Loucy (cell line): Measurements from ENCODE around the gene SEC61B.
"Not testable (repeated sequence)": the region's sequence is repeated elsewhere in the genome, so short reads cannot be mapped to it uniquely, and the experiment has no call there.

Experiments
- H2AFZ ChIP-seq: fragments of 200-600 bp; sonication (generic); 2 replicates; pipeline ENCODE4 v1.6.0; 2016; ENCODE audit warnings: antibody characterized with exemption, mild to moderate bottlenecking, low read length, moderate library complexity
- H3F3A ChIP-seq: fragments of 200-600 bp; 2 replicates; pipeline ENCODE4 v1.6.0; 2016; ENCODE audit warnings: antibody characterized with exemption, low read depth, mild to moderate bottlenecking
- H3K27me3 ChIP-seq: fragments of 200-600 bp; sonication (generic); 2 replicates; pipeline ENCODE4 v1.6.1; 2014; ENCODE audit warnings: low read length, mild to moderate bottlenecking; ENCODE audit not compliant: insufficient read depth, poor library complexity, severe bottlenecking
- H3K36me3 ChIP-seq: fragments of 200-600 bp; sonication (generic); 2 replicates; pipeline ENCODE4 v1.6.1; 2016; ENCODE audit warnings: low read length; ENCODE audit not compliant: insufficient read depth
- H3K4me1 ChIP-seq: fragments of 200-600 bp; sonication (generic); 2 replicates; pipeline ENCODE4 v1.5.1; 2014; ENCODE audit warnings: low read length, mild to moderate bottlenecking; ENCODE audit not compliant: insufficient read depth, poor library complexity, severe bottlenecking
- H3K4me2 ChIP-seq: fragments of 200-600 bp; sonication (generic); 2 replicates; pipeline ENCODE4 v1.6.0; 2014; ENCODE audit warnings: antibody characterized with exemption, low read length, low read depth, mild to moderate bottlenecking; ENCODE audit not compliant: poor library complexity, severe bottlenecking
- H3K4me3 ChIP-seq: fragments of 200-600 bp; sonication (generic); 2 replicates; pipeline ENCODE4 v1.5.1; 2014; ENCODE audit warnings: low read length, mild to moderate bottlenecking, mixed read lengths; ENCODE audit not compliant: poor library complexity, severe bottlenecking
- H3K79me2 ChIP-seq: fragments of 200-600 bp; sonication (generic); 2 replicates; pipeline ENCODE4 v1.6.1; 2014; ENCODE audit warnings: low read length; ENCODE audit not compliant: insufficient read depth
- H3K9ac ChIP-seq: fragments of 200-600 bp; sonication (generic); 2 replicates; pipeline ENCODE4 v1.6.0; 2014; ENCODE audit warnings: mild to moderate bottlenecking, low read depth, low read length, moderate library complexity; ENCODE audit not compliant: poor library complexity, severe bottlenecking
- H3K9me2 ChIP-seq: fragments of 200-600 bp; sonication (generic); replicated peaks from 2 replicates; pipeline ENCODE4 v1.6.1; 2016; ENCODE audit warnings: low read depth, low read length, mixed read lengths
- H3K9me3 ChIP-seq: fragments of 200-600 bp; sonication (generic); 2 replicates; pipeline ENCODE4 v1.6.1; 2014; ENCODE audit warnings: mild to moderate bottlenecking, antibody characterized with exemption, low read length, low read depth; ENCODE audit not compliant: insufficient read depth
- H4K20me1 ChIP-seq: fragments of 200-600 bp; sonication (generic); 2 replicates; pipeline ENCODE4 v1.6.0; 2014; ENCODE audit warnings: antibody characterized with exemption, low read length, mild to moderate bottlenecking; ENCODE audit not compliant: insufficient read depth, poor library complexity, severe bottlenecking
- CTCF ChIP-seq: fragments of 200-600 bp; sonication (generic); conservative IDR thresholded peaks from 2 replicates; pipeline ENCODE4 v1.5.1; 2014; ENCODE audit warnings: mild to moderate bottlenecking, antibody characterized with exemption, low read length
- EZH2phosphoT487 ChIP-seq: fragments of 200-600 bp; IDR thresholded peaks from 2 replicates; pipeline ENCODE4 v1.6.1; 2018; ENCODE audit warnings: antibody characterized with exemption, mild to moderate bottlenecking, moderate library complexity, borderline replicate concordance

SEC61B gene

DNA sequence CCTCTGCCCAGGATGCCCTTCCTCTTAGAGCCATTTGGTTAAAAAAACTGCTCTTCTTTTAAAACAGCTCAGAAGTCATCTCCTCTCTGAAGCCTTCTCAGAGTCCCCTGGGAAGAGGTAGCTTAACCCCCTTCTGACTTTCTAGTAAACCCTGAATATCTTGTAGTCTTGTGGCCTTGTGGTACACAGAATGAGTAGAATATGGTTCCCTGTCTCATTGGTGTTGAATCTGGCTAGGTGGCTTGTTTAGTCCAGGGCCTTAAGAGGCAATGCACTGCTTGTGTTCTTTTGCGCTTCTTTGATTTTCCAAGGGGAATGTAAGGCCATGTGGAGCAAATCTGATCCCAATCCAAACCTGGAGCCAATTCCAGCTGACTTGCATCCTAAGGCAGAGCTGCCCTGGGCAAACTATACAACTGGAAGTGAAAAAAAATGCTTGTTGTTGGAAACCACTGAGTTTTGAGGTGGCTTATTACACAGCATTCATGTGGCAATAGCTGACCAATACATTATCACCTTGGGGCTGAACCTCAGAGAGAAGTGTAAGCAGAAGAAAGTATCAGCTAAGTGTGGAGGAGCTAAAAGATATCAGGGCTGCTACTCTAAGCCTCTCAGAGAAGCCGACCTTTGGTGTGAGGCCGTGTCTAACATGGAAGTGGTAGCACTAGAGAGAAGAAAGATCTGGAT is 31.3 kb upstream of the SEC61B start:
- no peaks in the 10 kb centered on the region for H3K9me3 ChIP-seq
- H3K79me2 ChIP-seq: no peaks in the 10 kb centered on the region
- no peaks in the 10 kb centered on the region for H3K27me3 ChIP-seq
- H3K4me3 ChIP-seq: no peak overlapping the region
- no peaks in the 10 kb centered on the region for H3K36me3 ChIP-seq
- peaks cover 14% of the 10 kb centered on the region for H3K4me1 ChIP-seq
- H3K9ac ChIP-seq: no peak overlapping the region
- no peaks in the 10 kb centered on the region for H3K9me2 ChIP-seq
- no peak overlapping the region for H3K4me2 ChIP-seq
- TF ChIP-seq CTCF (no peak), EZH2phosphoT487 (no peak)
- no peak overlapping the region for H2AFZ ChIP-seq
- no peaks in the 10 kb centered on the region for H3F3A ChIP-seq
- no peaks in the 10 kb centered on the region for H4K20me1 ChIP-seq

- Histone ChIP-seq H3K36me3 (no peaks in the 10 kb centered on the region), H4K20me1 (no peaks in the 10 kb centered on the region), H3K4me3 (no peak overlapping the region), H3K9me3 (no peaks in the 10 kb centered on the region), H3K4me1 (no peaks in the 10 kb centered on the region), H2AFZ (no peak overlapping the region), H3F3A (no peaks in the 10 kb centered on the region), H3K4me2 (no peak overlapping the region), H3K79me2 (no peaks in the 10 kb centered on the region), H3K9ac (no peak overlapping the region), H3K9me2 (no peaks in the 10 kb centered on the region), H3K27me3 (no peaks in the 10 kb centered on the region)
- TF ChIP-seq EZH2phosphoT487 (no peak), CTCF (peak; percentile 62)
Observed at GRCh38 chr9:99192786-99193465, 29.2 kb upstream of the SEC61B start.

- no peak overlapping the region for H2AFZ ChIP-seq
- no peaks in the 10 kb centered on the region for H3F3A ChIP-seq
- no peak overlapping the region for H3K4me2 ChIP-seq
- H3K36me3 ChIP-seq: no peaks in the 10 kb centered on the region
- no peaks in the 10 kb centered on the region for H3K27me3 ChIP-seq
- no peak overlapping the region for H3K9ac ChIP-seq
- H3K9me3 ChIP-seq: no peaks in the 10 kb centered on the region
- H3K9me2 ChIP-seq: no peaks in the 10 kb centered on the region
- H4K20me1 ChIP-seq: no peaks in the 10 kb centered on the region
- no peaks in the 10 kb centered on the region for H3K79me2 ChIP-seq
- TF ChIP-seq CTCF (no peak), EZH2phosphoT487 (no peak)
- no peaks in the 10 kb centered on the region for H3K4me1 ChIP-seq
- no peak overlapping the region for H3K4me3 ChIP-seq
Observed at GRCh38 chr9:99193466-99193821, 28.6 kb upstream of the SEC61B start.

GRCh38 chr9:99196484-99196883 is 25.6 kb upstream of the SEC61B start:
- not testable (repeated sequence) for H3K9ac ChIP-seq, H3K79me2 ChIP-seq, H3K4me2 ChIP-seq, H3K36me3 ChIP-seq, H3K4me3 ChIP-seq, H3K9me3 ChIP-seq, H2AFZ ChIP-seq, H3F3A ChIP-seq, H3K4me1 ChIP-seq, H4K20me1 ChIP-seq, H3K9me2 ChIP-seq, H3K27me3 ChIP-seq
